ENCODE measurements around the gene EPHA1. TPM values are rescaled to one million over a fixed set of nuclear protein-coding genes. Genes with fewer than 3 reads are reported as not detected.

EPHA1 gene
- total RNA-seq: 0.20 and 0.66 TPM in 2 replicates

DNA sequence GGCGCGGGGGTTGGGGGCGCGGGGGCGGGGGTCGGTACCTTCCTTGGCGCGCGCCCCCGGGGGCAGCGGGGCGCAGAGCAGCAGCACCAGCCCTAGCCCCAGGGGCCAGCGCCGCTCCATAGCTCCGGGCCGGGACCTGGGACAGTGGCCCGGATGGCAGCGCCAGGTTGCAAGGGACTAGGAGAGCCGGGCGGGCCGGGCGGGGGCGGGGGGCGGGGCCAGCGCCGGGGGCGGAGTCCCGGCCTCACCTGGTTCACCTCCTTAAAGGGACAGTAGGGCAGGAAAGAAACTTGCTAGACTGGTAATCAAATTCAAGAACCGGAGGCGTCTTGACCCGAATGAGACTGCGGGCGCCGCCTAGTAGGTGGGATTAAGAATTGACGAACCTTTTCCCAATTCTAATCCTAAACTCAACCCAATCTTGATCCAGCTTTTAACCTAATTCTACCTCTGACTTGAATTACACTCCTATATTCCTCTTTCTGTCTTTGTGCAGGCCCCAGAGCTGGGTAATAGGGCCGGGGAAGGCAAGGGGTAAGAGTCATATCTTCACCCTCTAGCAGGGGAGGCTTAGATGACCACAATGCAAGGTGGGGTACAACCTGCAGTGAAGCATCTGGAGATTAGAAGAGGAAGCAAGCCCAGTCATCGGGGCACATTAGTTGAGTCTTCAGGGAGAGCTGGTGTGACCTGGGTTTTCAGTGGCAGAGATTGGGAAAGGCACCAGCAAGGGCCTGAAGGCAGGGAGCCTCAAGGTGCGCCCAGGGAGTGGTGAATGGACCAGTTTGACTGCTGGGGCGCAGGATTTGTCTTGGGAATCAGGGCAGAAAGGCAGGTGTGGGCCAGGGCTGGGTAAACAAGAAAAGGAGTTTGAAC lies at the start of gene EPHA1:
EPHA1 (minus strand) TSS at position 171 of the 876 bp plus-strand sequence; CDS start at position 120, 51 bp downstream.
- intact Hi-C loops (cut with micrococcal nuclease): loop anchor here (1.0 to 5.0 kb wide), 2 partner anchors 28 to 493 kb away; partner anchors contain the start of genes TCAF1 and ZYX

DNA sequence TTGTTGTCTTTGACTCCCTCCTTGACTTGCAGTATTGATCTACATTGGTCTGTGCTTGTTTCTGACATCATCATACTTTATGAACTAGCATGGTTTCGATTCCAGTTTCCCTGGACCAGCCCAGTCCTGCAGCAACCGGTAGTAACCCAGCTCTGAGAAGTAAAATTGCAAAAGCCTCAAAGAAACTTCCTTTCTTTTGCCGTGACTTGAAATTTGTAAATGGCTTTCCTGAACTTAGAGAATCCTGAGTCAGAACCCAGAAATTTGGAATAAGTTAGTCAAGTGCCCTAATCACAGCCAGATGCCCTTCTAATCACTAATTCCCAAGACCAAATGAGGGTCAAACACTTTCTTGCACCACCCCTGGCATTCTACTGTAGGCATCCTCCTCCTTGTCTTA lies 49.6 kb upstream of the EPHA1 start:
- intact Hi-C loops (cut with micrococcal nuclease): no loop called here

DNA sequence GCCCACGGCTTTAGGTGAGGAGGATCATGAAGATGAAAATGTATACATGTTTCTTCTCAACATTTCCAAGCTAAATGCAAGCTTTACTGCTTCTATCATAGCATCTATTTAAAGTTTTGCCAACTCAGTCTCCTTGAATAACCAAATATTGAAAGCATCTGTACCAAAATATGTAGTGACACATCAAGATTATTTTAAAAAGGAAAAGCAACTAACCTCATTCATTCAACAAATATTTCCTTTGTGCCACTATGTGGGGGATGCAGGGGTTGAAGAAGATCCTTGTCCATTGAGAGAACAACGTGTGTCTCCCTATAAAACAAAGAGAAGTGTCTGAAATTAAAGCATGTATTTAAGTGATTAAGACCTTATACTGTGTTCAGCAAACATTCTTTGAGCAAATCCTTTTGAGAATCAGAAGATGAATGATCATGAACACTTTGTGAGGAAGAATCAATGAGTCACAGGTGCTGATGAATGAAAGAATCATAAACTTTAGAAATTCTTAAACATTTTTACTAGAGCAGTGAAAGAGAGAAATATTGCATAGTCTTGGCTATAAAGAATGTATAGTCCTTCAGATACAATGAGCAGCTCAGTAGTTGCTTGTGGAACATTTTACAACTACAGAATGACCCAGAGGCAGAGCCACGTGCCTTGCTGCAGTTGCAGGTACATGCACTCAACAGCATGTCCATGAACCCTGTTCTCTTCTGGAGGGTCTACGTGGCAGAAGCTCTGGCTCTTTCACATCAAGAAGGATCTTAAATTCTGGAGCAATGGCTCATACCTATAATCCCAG lies 48.5 kb upstream of the EPHA1 start:
- intact Hi-C loops (cut with micrococcal nuclease): no loop called here

DNA sequence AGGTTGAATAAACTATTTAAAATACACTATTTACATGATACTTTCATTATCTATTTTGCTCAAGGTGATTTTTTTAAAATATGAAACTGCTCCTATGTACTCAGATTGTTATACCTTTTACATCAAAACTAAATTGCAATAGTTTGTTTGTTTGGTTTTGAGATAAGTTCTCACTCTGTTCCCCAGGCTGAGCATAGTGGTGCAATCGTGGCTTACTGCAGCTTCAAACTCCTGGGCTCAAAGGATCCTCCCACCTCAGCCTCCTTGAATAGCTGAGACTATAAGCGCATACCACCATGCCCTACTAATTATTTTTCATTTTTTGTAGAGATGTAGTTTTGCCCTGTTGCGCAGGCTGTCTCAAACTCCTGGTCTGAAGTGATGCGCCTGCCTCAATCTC lies 47.3 kb upstream of the EPHA1 start:
- intact Hi-C loops (cut with micrococcal nuclease): no loop called here

- intact Hi-C loops (cut with micrococcal nuclease): no loop called here
Measured at GRCh38 chr7:143455491-143455890, 46.8 kb upstream of the EPHA1 start.

GRCh38 chr7:143454091-143454680 lies 45.5 kb upstream of the EPHA1 start:
- intact Hi-C loops (cut with micrococcal nuclease): no loop called here

DNA sequence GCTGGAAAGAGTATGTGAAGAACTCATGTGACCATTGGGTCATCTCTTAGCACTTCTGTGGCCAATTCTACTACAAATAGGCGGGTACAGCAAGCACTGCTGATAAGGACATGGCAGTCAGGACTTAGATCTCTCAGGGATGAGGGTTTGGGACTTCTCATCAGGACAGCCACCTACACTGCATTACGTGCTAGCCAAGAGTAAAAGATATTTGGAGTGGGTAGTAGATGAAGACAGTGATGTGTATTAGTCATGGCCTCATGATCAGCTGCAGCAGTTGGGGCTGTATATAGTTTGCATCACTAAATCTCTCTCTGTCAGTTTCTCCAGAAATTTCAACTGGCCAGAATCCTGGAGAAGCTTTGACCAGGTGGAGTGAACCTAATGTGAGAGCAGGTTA lies 43.8 kb upstream of the EPHA1 start:
- intact Hi-C loops (cut with micrococcal nuclease): no loop called here

DNA sequence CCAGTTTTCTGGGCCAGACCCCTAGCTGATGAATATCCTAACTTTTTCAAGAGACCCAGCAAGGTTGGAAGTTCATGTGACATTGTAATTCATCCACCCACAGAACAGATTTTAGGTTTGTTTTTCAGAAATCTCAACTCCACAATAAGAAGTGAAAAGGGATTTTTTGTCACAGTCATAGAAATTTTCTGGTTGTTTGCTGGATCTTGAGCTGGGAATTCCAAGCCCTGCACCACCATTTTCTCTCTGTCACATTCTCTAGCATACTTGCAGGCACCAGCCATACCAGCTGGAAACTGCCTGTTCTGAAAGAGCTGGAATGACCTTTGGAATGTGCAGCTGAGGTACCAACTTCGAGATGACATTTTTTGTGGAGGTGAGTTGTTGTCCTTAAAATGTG lies 43.1 kb upstream of the EPHA1 start:
- intact Hi-C loops (cut with micrococcal nuclease): no loop called here

GRCh38 chr7:143451122-143451521 lies 42.5 kb upstream of the EPHA1 start:
- intact Hi-C loops (cut with micrococcal nuclease): no loop called here

DNA sequence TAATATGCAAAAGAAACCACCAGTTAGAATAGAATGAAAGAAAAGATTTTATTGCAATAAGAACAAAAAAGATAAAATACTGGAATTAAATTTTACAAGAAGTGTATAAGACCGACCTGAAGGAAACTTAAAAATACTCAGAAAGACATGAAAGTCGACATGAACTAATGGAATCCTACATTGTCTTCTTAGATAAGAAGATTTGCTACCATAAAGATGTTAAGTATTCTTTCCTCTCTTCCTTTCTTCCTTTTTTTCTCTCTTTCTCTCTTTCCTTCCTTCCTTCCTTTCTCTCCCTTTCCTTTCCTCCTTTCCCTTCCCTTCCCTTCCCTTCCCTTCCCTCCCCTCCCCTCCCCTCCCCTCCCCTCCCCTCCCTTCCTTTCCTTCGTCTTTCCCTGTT lies 41.1 kb upstream of the EPHA1 start:
- intact Hi-C loops (cut with micrococcal nuclease): no loop called here

DNA sequence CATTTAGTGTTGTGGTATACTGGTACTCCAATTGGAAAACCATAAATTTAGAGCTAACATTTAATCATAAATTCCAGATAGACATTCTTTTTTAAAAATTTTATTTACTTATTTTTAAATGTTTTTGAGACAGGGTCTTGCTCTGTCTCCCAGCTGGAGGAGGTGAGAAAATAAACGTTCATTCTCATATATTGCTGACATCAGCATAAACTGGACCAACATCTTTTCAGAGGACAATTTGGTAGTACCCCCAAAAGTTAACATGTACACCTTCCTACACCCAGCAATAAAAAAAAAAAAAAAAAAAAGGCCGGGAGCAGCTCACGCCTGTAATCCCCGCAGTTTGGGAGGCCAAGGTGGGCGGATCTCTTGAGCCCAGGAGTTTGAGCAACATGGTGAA lies 39.8 kb upstream of the EPHA1 start:
- intact Hi-C loops (cut with micrococcal nuclease): no loop called here

DNA sequence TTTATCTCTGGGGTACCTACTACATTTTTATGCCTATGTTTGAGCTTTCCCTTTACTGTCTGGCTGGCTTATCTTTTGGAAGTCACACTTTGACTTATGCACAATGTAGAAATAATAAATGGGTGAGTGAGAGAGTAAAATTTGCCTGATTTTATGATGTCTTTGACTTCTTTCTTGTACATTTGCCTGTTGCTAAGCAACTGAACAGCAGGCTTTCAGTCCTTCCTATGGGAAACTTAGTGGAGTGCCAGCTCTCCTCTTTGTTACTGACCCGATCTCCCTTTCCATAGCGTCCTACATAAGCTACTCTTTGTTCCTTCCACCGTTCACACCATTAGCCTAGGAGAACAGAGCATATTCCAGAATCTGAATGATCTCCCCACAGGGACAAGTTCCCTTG lies 38.8 kb upstream of the EPHA1 start:
- intact Hi-C loops (cut with micrococcal nuclease): no loop called here

DNA sequence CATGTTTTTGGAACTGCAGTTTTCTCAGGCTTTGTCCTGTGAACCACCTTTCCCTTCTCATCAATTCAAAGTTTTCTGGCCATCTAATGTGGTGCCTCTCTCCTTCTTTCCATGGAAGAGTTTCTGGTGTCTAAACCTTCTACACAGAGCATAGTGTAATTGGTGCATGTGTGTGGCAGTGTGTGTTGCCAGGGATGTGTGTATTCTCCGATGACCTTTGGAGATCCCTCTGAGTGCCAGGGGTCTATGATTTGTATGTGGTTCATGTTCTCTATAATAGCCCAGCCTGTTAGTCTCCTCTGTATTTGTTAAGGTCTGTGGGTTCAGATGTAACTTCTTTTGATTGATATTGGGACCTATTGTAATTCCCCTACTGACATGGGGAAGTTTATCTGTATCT lies 36.1 kb upstream of the EPHA1 start:
- intact Hi-C loops (cut with micrococcal nuclease): no loop called here

- intact Hi-C loops (cut with micrococcal nuclease): no loop called here
Measured at GRCh38 chr7:143444063-143444782, 35.6 kb upstream of the EPHA1 start.

GRCh38 chr7:143443153-143443552 lies 34.5 kb upstream of the EPHA1 start, which contains the start of gene TAS2R60:
Gene TAS2R60 (plus strand): TSS chr7:143443453. CDS start chr7:143443453, 0 bp downstream.
- intact Hi-C loops (cut with micrococcal nuclease): no loop called here

DNA sequence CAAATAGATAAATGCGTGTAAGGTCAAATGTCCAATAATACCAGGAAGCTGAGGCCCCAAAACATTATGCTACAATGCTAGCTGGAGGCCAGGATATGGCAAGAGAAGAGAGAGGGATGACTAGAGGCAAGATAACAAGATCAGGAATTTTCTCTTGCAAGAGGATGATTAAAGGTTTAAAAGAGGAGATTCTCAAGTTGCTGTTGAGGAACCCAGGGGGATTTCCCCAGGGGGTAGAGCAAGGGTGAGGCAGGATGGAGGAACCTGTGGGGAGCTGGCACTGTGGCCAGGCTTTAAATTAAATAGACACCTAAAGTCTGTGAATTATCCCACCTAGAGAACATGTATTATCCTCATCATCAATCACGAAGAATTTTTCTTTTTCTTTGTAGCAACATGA lies 31.2 kb upstream of the EPHA1 start:
- intact Hi-C loops (cut with micrococcal nuclease): no loop called here

DNA sequence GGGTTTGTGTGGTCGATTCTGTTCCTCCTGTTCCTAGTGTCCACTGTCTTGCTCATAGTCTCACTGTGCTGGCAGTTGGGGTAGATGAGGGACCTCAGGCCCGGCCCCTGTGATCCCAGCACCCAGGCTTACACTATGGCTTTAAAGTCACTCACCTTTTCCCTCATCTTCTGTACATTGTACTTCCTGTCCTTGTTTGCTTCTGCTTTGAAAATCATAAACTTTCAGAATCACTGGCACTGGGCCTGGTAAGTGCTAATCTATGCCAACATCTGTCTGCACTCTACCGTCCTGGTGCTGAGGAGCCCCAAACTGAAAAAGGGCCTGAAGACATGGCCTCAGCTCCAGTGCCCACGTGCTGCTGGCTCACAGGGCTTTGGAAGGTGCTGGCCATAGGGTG lies 28.9 kb upstream of the EPHA1 start:
- intact Hi-C loops (cut with micrococcal nuclease): no loop called here

GRCh38 chr7:143436325-143436946 lies 27.8 kb upstream of the EPHA1 start:
- intact Hi-C loops (cut with micrococcal nuclease): no loop called here

DNA sequence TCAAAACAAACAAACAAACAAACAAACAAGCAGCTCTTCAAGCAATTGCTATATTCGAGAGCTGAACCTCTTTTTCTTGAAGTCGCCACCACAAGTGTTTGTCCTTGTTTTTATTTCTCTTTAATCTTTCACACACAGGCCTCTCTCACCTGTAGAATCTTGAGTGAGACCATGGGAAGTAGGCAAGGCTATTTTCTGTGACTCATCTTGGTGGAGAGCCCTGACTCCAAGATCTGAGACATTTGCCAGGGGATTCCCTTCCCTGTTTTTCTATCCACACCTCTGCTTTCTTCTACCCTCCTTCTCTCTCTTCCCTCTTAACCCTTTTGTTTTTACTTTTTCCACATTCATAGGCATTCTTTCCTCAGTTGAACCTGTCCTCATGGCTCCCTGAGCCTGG lies 26.6 kb upstream of the EPHA1 start:
- intact Hi-C loops (cut with micrococcal nuclease): no loop called here

DNA sequence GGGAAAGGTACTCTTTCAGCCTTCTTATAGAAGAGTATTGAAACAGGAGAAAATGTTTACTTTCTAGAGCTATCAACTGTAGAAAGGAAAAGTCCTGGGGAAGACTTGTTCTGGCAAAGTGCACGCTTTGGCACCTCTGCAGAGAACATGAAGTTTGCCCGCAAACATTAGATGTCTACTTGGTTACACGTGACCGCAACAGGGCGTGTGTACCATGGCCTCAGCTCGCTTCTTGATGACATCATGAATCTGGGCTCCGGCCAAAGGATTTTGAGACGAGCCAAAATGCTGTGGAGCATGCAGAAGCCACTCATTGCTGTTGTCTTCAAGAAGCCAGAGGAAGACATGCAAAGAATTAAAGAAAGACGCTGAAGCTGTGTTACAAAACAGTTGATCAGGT lies 26.0 kb upstream of the EPHA1 start:
- intact Hi-C loops (cut with micrococcal nuclease): no loop called here

GRCh38 chr7:143433759-143434158 lies 25.1 kb upstream of the EPHA1 start:
- intact Hi-C loops (cut with micrococcal nuclease): no loop called here
